Upper lobe of right lung (tissue), 1 donor: ENCODE results near the gene TENM3. TPM values are rescaled to one million over a fixed set of nuclear protein-coding genes. Genes with fewer than 3 reads are reported as not detected.

Experiments used
- ATAC-seq: fragments of 200-7000 bp; cut with Tn5 transposase; one replicate; pipeline ENCODE4 v1.9.1; 2020; ENCODE audit warnings: mild to moderate bottlenecking, moderate library complexity
- DNase-seq: peaks from one replicate; pipeline ENCODE4 v3.0.0-alpha.2; 2020
- H3K27ac ChIP-seq: fragments of 200-600 bp; one replicate; pipeline ENCODE4 v1.8.0; 2022
- H3K27me3 ChIP-seq: fragments of 200-600 bp; one replicate; pipeline ENCODE4 v1.8.0; 2022; ENCODE audit warnings: mild to moderate bottlenecking
- H3K36me3 ChIP-seq: fragments of 200-600 bp; one replicate; pipeline ENCODE4 v1.8.0; 2022
- H3K4me1 ChIP-seq: fragments of 200-600 bp; one replicate; pipeline ENCODE4 v1.8.0; 2022
- H3K4me3 ChIP-seq: fragments of 200-600 bp; one replicate; pipeline ENCODE4 v1.8.0; 2022; ENCODE audit warnings: mild to moderate bottlenecking
- H3K9me3 ChIP-seq: fragments of 200-600 bp; one replicate; pipeline ENCODE4 v1.8.0; 2022
- CTCF ChIP-seq: fragments of 200-600 bp; IDR thresholded peaks from one replicate; pipeline ENCODE4 v1.8.0; 2022; ENCODE audit warnings: antibody characterized with exemption
- intact Hi-C: fragments of 100-400 bp; cut with DNase I; formaldehyde crosslinking; loops from one replicate; pipeline ENCODE4 v1.11.0; 2022
- total RNA-seq: library from RNA; stranded (reverse); fragmentation: NEBNext Ultra II Directional; extraction: Animal tissue kit (Norgen Biotek cat#: 25700); gene quantifications from one replicate; pipeline ENCODE4 v1.2.1, GENCODE V29; 2021
- donor health status: DM: no; HTN: yes; CAD: no; lungs with severe emphysema.

TENM3 gene
- total RNA-seq, 1 donor from 2014 or later: 5.6 TPM

GRCh38 chr4:182770259-182770995 is 527.2 kb downstream of the TENM3 start:
- H3K27ac ChIP-seq: no peak overlapping the region
- ATAC-seq: peak; percentile 79

GRCh38 chr4:182770996-182771514 is 527.9 kb downstream of the TENM3 start:
- no peak for TF ChIP-seq CTCF
- Histone ChIP-seq H3K27me3 (no peaks in the 10 kb centered on the region), H3K4me3 (no peak overlapping the region), H3K9me3 (no peaks in the 10 kb centered on the region), H3K4me1 (no peaks in the 10 kb centered on the region), H3K27ac (no peak overlapping the region), H3K36me3 (no peaks in the 10 kb centered on the region)
- ATAC-seq (no peak), DNase-seq (no peak)
- intact Hi-C loops: no loop called here

More at GRCh38 chr4:182770259-182770995, 527.2 kb downstream of the TENM3 start:
- H3K4me1 ChIP-seq: no peaks in the 10 kb centered on the region
- H3K4me3 ChIP-seq: no peak overlapping the region
- H3K36me3 ChIP-seq: no peaks in the 10 kb centered on the region
- TF ChIP-seq CTCF: no peak
- no peaks in the 10 kb centered on the region for H3K27me3 ChIP-seq
- H3K9me3 ChIP-seq: no peaks in the 10 kb centered on the region
- intact Hi-C loops: no loop called here
- no peak for DNase-seq

GRCh38 chr4:182775075-182775474 is 531.9 kb downstream of the TENM3 start:
- Histone ChIP-seq H3K9me3 (no peaks in the 10 kb centered on the region), H3K27me3 (no peaks in the 10 kb centered on the region), H3K36me3 (no peaks in the 10 kb centered on the region), H3K4me3 (no peak overlapping the region), H3K27ac (no peak overlapping the region), H3K4me1 (no peaks in the 10 kb centered on the region)
- intact Hi-C loops: no loop called here
- no peak for DNase-seq
- ATAC-seq: peak; percentile 34
- no peak for TF ChIP-seq CTCF

- no peak overlapping the region for H3K27ac ChIP-seq
- intact Hi-C loops: no loop called here
- ATAC-seq (no peak), DNase-seq (no peak)
- H3K36me3 ChIP-seq: no peaks in the 10 kb centered on the region
- no peaks in the 10 kb centered on the region for H3K27me3 ChIP-seq
- no peak overlapping the region for H3K4me3 ChIP-seq
- no peak for TF ChIP-seq CTCF
- no peaks in the 10 kb centered on the region for H3K4me1 ChIP-seq
- H3K9me3 ChIP-seq: no peaks in the 10 kb centered on the region
These were observed 533.3 kb downstream of the TENM3 start for GRCh38 chr4:182776376-182777105.

GRCh38 chr4:182778222-182778982 is 535.2 kb downstream of the TENM3 start:
- no peak overlapping the region for H3K4me3 ChIP-seq
- no peaks in the 10 kb centered on the region for H3K4me1 ChIP-seq
- ATAC-seq (no peak), DNase-seq (no peak)
- no peak for TF ChIP-seq CTCF
- H3K36me3 ChIP-seq: no peaks in the 10 kb centered on the region
- H3K27ac ChIP-seq: no peak overlapping the region
- intact Hi-C loops: no loop called here
- no peaks in the 10 kb centered on the region for H3K27me3 ChIP-seq
- H3K9me3 ChIP-seq: no peaks in the 10 kb centered on the region
